Measurements from ENCODE around the gene ZNF485. TPM values are rescaled to one million over a fixed set of nuclear protein-coding genes. Genes with fewer than 3 reads are reported as not detected.
A peak's percentile ranks its signal among the peaks of the same experiment; 100 is the strongest.

ZNF485 gene
- total and polyA plus RNA-seq, 10 of the 15 experiments (the other 5 are each of a cell fraction or from before 2014, with no cell fraction given), result 3.2 to 7.6 (median 5.1) TPM

DNA sequence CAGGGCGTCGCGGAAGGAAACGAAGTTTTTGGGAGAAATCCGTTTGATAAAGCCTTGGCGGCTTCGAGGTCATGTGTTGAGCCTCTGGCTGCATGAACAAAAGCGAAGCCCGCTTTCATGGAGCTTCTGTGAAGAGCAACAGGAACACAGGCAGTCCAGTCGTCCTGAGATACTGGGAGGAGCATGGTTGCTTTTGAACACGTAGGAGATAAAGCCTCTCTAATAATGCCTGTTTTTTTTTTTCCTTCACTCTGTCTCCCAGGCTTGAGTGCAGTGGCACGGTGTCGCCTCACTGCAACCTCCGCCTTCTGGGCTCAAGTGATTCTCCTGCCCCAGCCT lies 42.9 kb downstream of the ZNF485 start:
- Histone ChIP-seq H4K20me1 (ENCODE audit: control insufficient read depth, insufficient read depth) (no peaks in the 10 kb centered on the region), H3K9me3 (replicated peaks; ENCODE audit: control insufficient read depth, insufficient read depth, low read length) (peaks cover 26% of the 10 kb centered on the region), H3K4me2 (ENCODE audit: control insufficient read depth, insufficient read depth) (peak overlapping the region; percentile 95), H3K4me1 (ENCODE audit: control insufficient read depth, insufficient read depth, low read length) (no peaks in the 10 kb centered on the region), H3K27me3 (replicated peaks in 1 of 2; ENCODE audit: control insufficient read depth in 2 of 2, insufficient read depth in 2 of 2, low read length in 1 of 2) (no peaks in the 10 kb centered on the region), H3K27ac (ENCODE audit: control insufficient read depth, insufficient read depth) (no peak overlapping the region), H3K36me3 (ENCODE audit: control insufficient read depth in 2 of 2, insufficient read depth in 2 of 2, low read length in 1 of 2) (no peaks in the 10 kb centered on the region), H3K79me2 (ENCODE audit: control insufficient read depth, insufficient read depth, low read length) (no peaks in the 10 kb centered on the region), H3K4me3 (peak overlapping the region; percentile 83), H3K9ac (ENCODE audit: control insufficient read depth, insufficient read depth, low read length) (peak overlapping the region; percentile 80), H2AFZ (ENCODE audit: control insufficient read depth, low read depth, low read length) (peak overlapping the region; percentile 91)
- FAIRE-seq, result no peak
- no TSS peak for BruUV-seq (replicated peaks)
- POLR2A ChIA-PET, result interaction anchor here (0.5 to 1.3 kb wide), 2 partner anchors 54 to 209 kb away, joined by 3 to 6 read pairs; no protein-coding TSS in a partner anchor
- ATAC-seq, result peak; percentile 7
- no peak for DNase-seq (ENCODE audit: low read depth, low spot score)
- WGBS (ENCODE audit: insufficient coverage, insufficient replicate concordance, low lambda C conversion rate, missing lambda C conversion rate), result 34% methylated on average over 14 of the region's 14 CpGs
- CTCF ChIA-PET, result no interaction called here
- in situ Hi-C loops (cut with MboI), result no loop called here
- TF ChIP-seq SREBF1 (IDR thresholded peaks at IDR 0.05; ENCODE audit: low read length), result no peak
- TF ChIP-seq, protein P1, sequence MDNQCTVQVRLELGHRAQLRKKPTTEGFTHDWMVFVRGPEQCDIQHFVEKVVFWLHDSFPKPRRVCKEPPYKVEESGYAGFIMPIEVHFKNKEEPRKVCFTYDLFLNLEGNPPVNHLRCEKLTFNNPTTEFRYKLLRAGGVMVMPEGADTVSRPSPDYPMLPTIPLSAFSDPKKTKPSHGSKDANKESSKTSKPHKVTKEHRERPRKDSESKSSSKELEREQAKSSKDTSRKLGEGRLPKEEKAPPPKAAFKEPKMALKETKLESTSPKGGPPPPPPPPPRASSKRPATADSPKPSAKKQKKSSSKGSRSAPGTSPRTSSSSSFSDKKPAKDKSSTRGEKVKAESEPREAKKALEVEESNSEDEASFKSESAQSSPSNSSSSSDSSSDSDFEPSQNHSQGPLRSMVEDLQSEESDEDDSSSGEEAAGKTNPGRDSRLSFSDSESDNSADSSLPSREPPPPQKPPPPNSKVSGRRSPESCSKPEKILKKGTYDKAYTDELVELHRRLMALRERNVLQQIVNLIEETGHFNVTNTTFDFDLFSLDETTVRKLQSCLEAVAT (IDR thresholded peaks at IDR 0.05), result 0 out of 2 replicates have a peak, but pooled peaks have one; percentile 18
- RAD21 ChIA-PET (ENCODE audit: unreplicated experiment), result interaction anchor here (1.4 to 1.7 kb wide), 2 partner anchors 54 to 243 kb away, joined by 3 to 4 read pairs; no protein-coding TSS in a partner anchor
- intact Hi-C loops (cut with micrococcal nuclease; ENCODE audit: unreplicated experiment), result no loop called here
- SMC1A ChIA-PET (ENCODE audit: uncharacterized antibody, unreplicated experiment), result interaction anchor here (1.2 to 2.6 kb wide), 4 partner anchors 16 to 55 kb away, joined by 3 to 10 read pairs (median 3); no protein-coding TSS in a partner anchor

DNA sequence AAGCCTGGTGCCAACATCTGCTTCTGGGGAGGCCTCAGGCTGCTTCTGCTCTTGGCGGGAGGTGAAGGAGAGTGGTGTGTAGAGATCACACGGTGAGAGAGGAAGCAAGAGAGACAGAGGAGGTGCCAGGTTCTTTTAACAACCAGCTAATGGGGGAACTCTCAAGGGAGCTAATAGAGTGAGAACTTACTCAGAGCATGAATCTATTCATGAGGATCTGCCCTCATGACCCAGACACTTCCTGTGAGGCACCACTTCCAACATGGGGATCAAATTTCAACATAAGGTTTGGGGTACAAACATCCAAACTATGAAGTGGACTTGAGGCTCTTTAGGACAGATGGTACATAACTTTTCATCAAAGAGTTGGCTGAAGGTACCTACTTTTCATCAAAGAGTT lies 47.5 kb downstream of the ZNF485 start:
- ChIA-PET SMC1A (ENCODE audit: uncharacterized antibody, unreplicated experiment) (no interaction called here), CTCF (interaction anchor here (0.6 kb wide), 1 partner anchor 104 kb away, joined by 4 read pairs; no protein-coding TSS in a partner anchor), POLR2A (no interaction called here), RAD21 (ENCODE audit: unreplicated experiment) (no interaction called here)
- 0% methylated on average over 2 of the region's 2 CpGs for WGBS (ENCODE audit: insufficient coverage, insufficient replicate concordance, low lambda C conversion rate, missing lambda C conversion rate)
- no peak overlapping the region for H2AFZ ChIP-seq (ENCODE audit: control insufficient read depth, low read depth, low read length)
- H3K4me3 ChIP-seq, result no peak overlapping the region
- FAIRE-seq (no peak), ATAC-seq (no peak), DNase-seq (ENCODE audit: low read depth, low spot score) (no peak)
- 0 out of 4 replicates have a peak, but pooled peaks cover 0 to 1% of the 10 kb centered on the region in 2 experiments for H3K27me3 ChIP-seq (replicated peaks in 1 of 2; ENCODE audit: control insufficient read depth in 2 of 2, insufficient read depth in 2 of 2, low read length in 1 of 2)
- intact Hi-C loops (cut with micrococcal nuclease; ENCODE audit: unreplicated experiment), result no loop called here
- H3K9ac ChIP-seq (ENCODE audit: control insufficient read depth, insufficient read depth, low read length), result no peak overlapping the region
- H3K4me1 ChIP-seq (ENCODE audit: control insufficient read depth, insufficient read depth, low read length), result no peaks in the 10 kb centered on the region
- in situ Hi-C loops (cut with MboI), result no loop called here
- no peaks in the 10 kb centered on the region for H4K20me1 ChIP-seq (ENCODE audit: control insufficient read depth, insufficient read depth)
- BruUV-seq (replicated peaks), result no TSS peak
- no peaks in the 10 kb centered on the region for H3K36me3 ChIP-seq (ENCODE audit: control insufficient read depth in 2 of 2, insufficient read depth in 2 of 2, low read length in 1 of 2)
- H3K9me3 ChIP-seq (replicated peaks; ENCODE audit: control insufficient read depth, insufficient read depth, low read length), result no peaks in the 10 kb centered on the region; the same call in 2 of the 3 replicates
- no peaks in the 10 kb centered on the region for H3K79me2 ChIP-seq (ENCODE audit: control insufficient read depth, insufficient read depth, low read length)
- TF ChIP-seq RAD21 (IDR thresholded peaks at IDR 0.05; ENCODE audit: insufficient read depth, low read depth, low read length) (no peak), MEF2B (IDR thresholded peaks at IDR 0.05; ENCODE audit: partially characterized antibody, poor library complexity, severe bottlenecking) (peak; percentile 24)
- TF ChIP-seq, protein P2, sequence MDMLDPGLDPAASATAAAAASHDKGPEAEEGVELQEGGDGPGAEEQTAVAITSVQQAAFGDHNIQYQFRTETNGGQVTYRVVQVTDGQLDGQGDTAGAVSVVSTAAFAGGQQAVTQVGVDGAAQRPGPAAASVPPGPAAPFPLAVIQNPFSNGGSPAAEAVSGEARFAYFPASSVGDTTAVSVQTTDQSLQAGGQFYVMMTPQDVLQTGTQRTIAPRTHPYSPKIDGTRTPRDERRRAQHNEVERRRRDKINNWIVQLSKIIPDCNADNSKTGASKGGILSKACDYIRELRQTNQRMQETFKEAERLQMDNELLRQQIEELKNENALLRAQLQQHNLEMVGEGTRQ (IDR thresholded peaks at IDR 0.05; ENCODE audit: borderline replicate concordance, low read depth, low read length), result no peak
- H3K4me2 ChIP-seq (ENCODE audit: control insufficient read depth, insufficient read depth), result no peak overlapping the region
- no peak overlapping the region for H3K27ac ChIP-seq (ENCODE audit: control insufficient read depth, insufficient read depth)
